Trophoblast cell (in vitro differentiated cells and primary cell): ENCODE measurements around the gene MED26.

ENCODE experiments used
- DNase-seq, 2 donors: peaks; one replicate each; pipeline ENCODE4 v3.0.0-alpha.2; 2016
- H2AFZ ChIP-seq: 2 replicates; pipeline ENCODE4 v1.6.1; 2013; ENCODE audit warnings: low read length, moderate library complexity, mild to moderate bottlenecking; ENCODE audit not compliant: insufficient read depth, poor library complexity
- H2AK5ac ChIP-seq: 2 replicates; pipeline ENCODE4 v1.6.1; 2013; ENCODE audit warnings: mild to moderate bottlenecking, low read length
- H2BK120ac ChIP-seq: 2 replicates; pipeline ENCODE4 v1.6.1; 2013; ENCODE audit warnings: low read length, mild to moderate bottlenecking, moderate library complexity; ENCODE audit not compliant: insufficient read depth, poor library complexity
- H2BK12ac ChIP-seq: 2 replicates; pipeline ENCODE4 v1.6.1; 2013; ENCODE audit warnings: mild to moderate bottlenecking, low read length, moderate library complexity
- H2BK5ac ChIP-seq: 2 replicates; pipeline ENCODE4 v1.6.1; 2013; ENCODE audit warnings: low read length, low read depth, moderate library complexity, mild to moderate bottlenecking; ENCODE audit not compliant: poor library complexity
- H3K14ac ChIP-seq: 2 replicates; pipeline ENCODE4 v1.6.1; 2013; ENCODE audit warnings: mild to moderate bottlenecking, low read length
- H3K18ac ChIP-seq: 2 replicates; pipeline ENCODE4 v1.6.1; 2013; ENCODE audit warnings: mild to moderate bottlenecking, low read length
- H3K23ac ChIP-seq: 2 replicates; pipeline ENCODE4 v1.6.1; 2013; ENCODE audit warnings: low read length
- H3K27ac ChIP-seq: 2 replicates; pipeline ENCODE4 v1.5.1; 2013; ENCODE audit warnings: low read depth, mild to moderate bottlenecking, inconsistent platforms, low read length, moderate library complexity
- H3K27me3 ChIP-seq: 2 replicates; pipeline ENCODE4 v1.6.1; 2013; ENCODE audit warnings: inconsistent platforms, mild to moderate bottlenecking, low read length, moderate library complexity; ENCODE audit not compliant: insufficient read depth
- H3K36me3 ChIP-seq, 2 experiments: 1 replicate in 1 of 2; 2 replicates in 1 of 2; pipeline ENCODE4 v1.6.1; 2013; ENCODE audit warnings: low read length in 2 of 2, mild to moderate bottlenecking in 2 of 2, moderate library complexity in 1 of 2; ENCODE audit not compliant: insufficient read depth in 2 of 2, control insufficient read depth in 1 of 2
- H3K4ac ChIP-seq: 2 replicates; pipeline ENCODE4 v1.6.1; 2013; ENCODE audit warnings: low read depth, mild to moderate bottlenecking, low read length, moderate library complexity
- H3K4me1 ChIP-seq, 2 experiments: 1 replicate in 1 of 2; 2 replicates in 1 of 2; pipeline ENCODE4 v1.6.1; 2013; ENCODE audit warnings: low read length in 2 of 2, mild to moderate bottlenecking in 2 of 2, moderate library complexity in 1 of 2; ENCODE audit not compliant: insufficient read depth in 2 of 2, control insufficient read depth in 1 of 2
- H3K4me2 ChIP-seq: 2 replicates; pipeline ENCODE4 v1.6.1; 2013; ENCODE audit warnings: inconsistent platforms, mild to moderate bottlenecking, low read length, moderate library complexity
- H3K4me3 ChIP-seq: 2 replicates; pipeline ENCODE4 v1.5.1; 2013; ENCODE audit warnings: mild to moderate bottlenecking, low read depth, low read length, inconsistent platforms
- H3K79me1 ChIP-seq: one replicate; pipeline ENCODE4 v1.6.1; 2013; ENCODE audit warnings: low read length
- H3K79me2 ChIP-seq: 2 replicates; pipeline ENCODE4 v1.6.1; 2013; ENCODE audit warnings: low read length, mild to moderate bottlenecking; ENCODE audit not compliant: control insufficient read depth, insufficient read depth, poor library complexity
- H3K9ac ChIP-seq: 2 replicates; pipeline ENCODE4 v1.6.1; 2013; ENCODE audit warnings: mild to moderate bottlenecking, low read length
- H3K9me3 ChIP-seq: 2 replicates; pipeline ENCODE4 v1.6.1; 2013; ENCODE audit warnings: low read depth, mild to moderate bottlenecking, control low read depth, inconsistent platforms, low read length; ENCODE audit not compliant: insufficient read depth
- H4K12ac ChIP-seq: 2 replicates; pipeline ENCODE4 v1.6.1; 2013; ENCODE audit warnings: low read depth, mild to moderate bottlenecking, low read length, moderate library complexity
- H4K8ac ChIP-seq: 2 replicates; pipeline ENCODE4 v1.6.1; 2013; ENCODE audit warnings: low read depth, mild to moderate bottlenecking, low read length, moderate library complexity
- H4K91ac ChIP-seq: one replicate; pipeline ENCODE4 v1.6.1; 2013; ENCODE audit warnings: low read depth, mild to moderate bottlenecking, low read length, moderate library complexity
- WGBS: extraction: QIAGEN DNeasy Blood & Tissue Kit; methylation state at CpG from one replicate; pipeline ENCODE4 v1.1.7; 2013; ENCODE audit warnings: missing lambda C conversion rate; ENCODE audit not compliant: insufficient read length, insufficient coverage; ENCODE audit errors: extremely low coverage; 5-methylcytosine and 5-hydroxymethylcytosine counted together

MED26 gene

DNA sequence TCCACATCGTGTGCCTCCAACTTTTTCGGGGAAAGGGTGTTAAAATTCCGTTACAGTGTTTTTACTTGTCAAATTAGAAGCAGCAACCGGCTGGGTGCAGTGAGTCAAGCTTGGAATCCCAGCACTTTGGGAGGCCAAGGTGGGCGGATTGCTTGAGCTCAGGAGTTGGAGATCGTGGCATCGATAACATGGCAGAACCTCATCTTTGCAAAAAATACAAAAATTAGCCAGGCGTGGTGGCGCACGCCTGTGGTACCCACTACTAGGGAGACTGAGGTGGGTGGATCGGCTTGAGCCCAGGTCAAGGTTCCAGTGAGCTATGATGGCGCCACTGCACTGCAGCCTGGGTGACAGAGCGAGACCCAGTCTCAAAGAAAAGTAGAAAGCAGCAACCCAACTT lies 54.7 kb downstream of the MED26 start:
- peak in 1 of 2 donors; percentile 13 for DNase-seq
- H3K4me2 ChIP-seq: peak overlapping the region; percentile 98
- peaks cover 40 to 46% of the 10 kb centered on the region in 2 experiments for H3K36me3 ChIP-seq
- no peak overlapping the region for H3K23ac ChIP-seq
- no peak overlapping the region for H3K18ac ChIP-seq
- peak overlapping the region; percentile 62 for H3K4ac ChIP-seq
- H2BK5ac ChIP-seq: no peak overlapping the region
- H3K79me1 ChIP-seq: peaks cover 12% of the 10 kb centered on the region
- peaks cover 1% of the 10 kb centered on the region for H3K9me3 ChIP-seq
- H3K14ac ChIP-seq: no peak overlapping the region
- H3K4me1 ChIP-seq: peaks cover 18 to 34% of the 10 kb centered on the region in 2 experiments
- H3K27me3 ChIP-seq: no peaks in the 10 kb centered on the region
- H2BK120ac ChIP-seq: no peak overlapping the region
- no peak overlapping the region for H4K12ac ChIP-seq
- H2BK12ac ChIP-seq: no peak overlapping the region
- no CpG with 5 or more reads among the region's 13 CpGs for WGBS
- H3K79me2 ChIP-seq: peaks cover 17% of the 10 kb centered on the region
- no peak overlapping the region for H4K8ac ChIP-seq
- no peak overlapping the region for H2AFZ ChIP-seq
- H3K27ac ChIP-seq: no peak overlapping the region
- H2AK5ac ChIP-seq: no peak overlapping the region
- peak overlapping the region; percentile 89 for H3K4me3 ChIP-seq
- H3K9ac ChIP-seq: peak overlapping the region; percentile 52
- no peak overlapping the region for H4K91ac ChIP-seq

DNA sequence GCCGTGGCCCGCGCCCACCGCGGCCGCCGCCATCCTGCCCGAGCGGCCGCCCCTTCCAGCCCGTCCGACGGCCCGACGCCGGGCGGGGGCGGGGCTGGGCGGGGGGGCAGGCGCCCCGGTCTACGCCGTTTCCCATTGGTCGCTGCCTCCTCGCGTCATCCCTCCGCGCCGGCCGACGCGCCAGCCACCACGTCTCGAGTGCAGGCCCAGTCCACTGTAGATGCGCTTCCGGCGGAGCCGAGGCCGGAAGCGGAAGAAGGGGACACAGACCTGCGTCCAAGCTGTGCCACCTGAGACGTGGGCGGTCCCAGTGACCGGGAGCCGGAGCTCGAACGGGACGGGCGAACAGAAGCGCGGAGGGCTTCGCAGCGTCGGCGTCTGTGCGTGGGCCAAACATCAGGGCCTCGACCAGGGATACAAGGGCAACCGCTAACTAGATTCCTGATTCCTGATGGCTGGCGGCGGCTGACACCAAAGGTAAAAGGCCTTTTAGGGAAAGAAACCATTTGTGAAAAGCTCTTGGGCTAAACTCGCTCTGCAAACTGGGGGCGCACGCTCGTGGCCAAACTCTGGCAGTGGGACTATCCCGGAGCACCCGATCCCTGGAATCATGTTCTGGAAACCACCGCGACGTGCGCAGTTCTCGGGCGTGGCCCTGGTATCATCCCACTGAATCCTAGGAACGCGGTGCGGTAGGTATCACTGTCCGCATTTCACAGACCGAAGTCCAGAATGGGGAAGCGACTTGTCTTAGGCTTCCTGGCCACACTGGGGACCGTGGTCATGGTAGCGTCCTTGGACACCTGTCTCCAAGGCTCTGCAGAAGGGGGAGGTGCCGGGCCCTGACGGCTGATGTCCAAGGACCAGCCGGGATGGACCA lies 55.4 kb downstream of the MED26 start, which contains the start of gene SLC35E1:
SLC35E1 (minus strand) TSS at position 84 of the 880 bp plus-strand sequence; CDS start at position 33, 51 bp downstream.
- H2AK5ac ChIP-seq: peak within 1 kb of the TSS; percentile 60
- no peak within 1 kb of the TSS for H3K23ac ChIP-seq
- peaks cover 1% of the 10 kb centered on the region for H3K9me3 ChIP-seq
- DNase-seq: peak; percentile 98 to 99
- H3K4me3 ChIP-seq: peak within 1 kb of the TSS; percentile 100
- H4K12ac ChIP-seq: peak within 1 kb of the TSS; percentile 68
- no CpG with 5 or more reads among the region's 83 CpGs for WGBS
- H3K14ac ChIP-seq: peak within 1 kb of the TSS; percentile 65
- peaks cover 18 to 34% of the 10 kb centered on the region in 2 experiments for H3K4me1 ChIP-seq
- H4K91ac ChIP-seq: peak within 1 kb of the TSS; percentile 71
- peak within 1 kb of the TSS; percentile 73 for H2BK120ac ChIP-seq
- peaks cover 12% of the 10 kb centered on the region for H3K79me1 ChIP-seq
- H3K27me3 ChIP-seq: no peaks in the 10 kb centered on the region
- peak within 1 kb of the TSS; percentile 99 for H3K9ac ChIP-seq
- H3K36me3 ChIP-seq: peaks cover 40 to 45% of the 10 kb centered on the region in 2 experiments
- H3K79me2 ChIP-seq: peaks cover 17% of the 10 kb centered on the region
- H4K8ac ChIP-seq: peak within 1 kb of the TSS; percentile 55
- H3K27ac ChIP-seq: peak within 1 kb of the TSS; percentile 52
- H3K4me2 ChIP-seq: peak within 1 kb of the TSS; percentile 98
- peak within 1 kb of the TSS; percentile 25 for H2BK12ac ChIP-seq
- H2BK5ac ChIP-seq: peak within 1 kb of the TSS; percentile 32
- peak within 1 kb of the TSS; percentile 72 for H2AFZ ChIP-seq
- H3K18ac ChIP-seq: peak within 1 kb of the TSS; percentile 89
- H3K4ac ChIP-seq: peak within 1 kb of the TSS; percentile 62

DNA sequence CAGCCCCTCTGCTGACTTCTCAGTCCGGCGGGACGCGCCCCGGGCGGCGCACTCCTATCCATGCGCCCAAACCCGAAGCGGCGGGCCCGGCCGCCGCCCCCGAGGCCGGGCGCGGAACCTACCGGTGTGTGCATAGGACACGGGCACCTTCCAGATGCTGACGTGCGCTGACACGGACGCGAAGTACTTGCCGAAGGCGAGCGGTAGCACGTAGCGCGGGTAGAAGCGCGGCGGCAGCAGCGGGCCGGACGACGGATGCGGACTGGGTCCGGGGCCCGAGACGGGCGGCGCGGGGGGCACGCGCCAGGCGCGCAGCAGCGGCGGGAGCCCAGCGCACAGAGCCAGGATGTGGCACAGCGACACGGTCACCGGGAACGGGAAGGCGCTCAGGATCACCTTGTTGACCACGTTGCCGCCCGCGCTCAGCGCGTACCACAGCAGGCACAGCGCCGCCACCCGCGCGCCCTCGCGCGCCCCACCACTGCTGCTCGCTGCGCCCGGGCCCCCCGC lies 56.1 kb downstream of the MED26 start:
- DNase-seq: peak in 1 of 2 donors; percentile 44
- peak overlapping the region; percentile 65 for H3K14ac ChIP-seq
- H4K12ac ChIP-seq: peak overlapping the region; percentile 31
- H3K9me3 ChIP-seq: peaks cover 1% of the 10 kb centered on the region
- WGBS: no CpG with 5 or more reads among the region's 75 CpGs
- H3K4ac ChIP-seq: peak overlapping the region; percentile 48
- peaks cover 17% of the 10 kb centered on the region for H3K79me2 ChIP-seq
- peak overlapping the region; percentile 89 for H3K4me2 ChIP-seq
- H3K18ac ChIP-seq: peak overlapping the region; percentile 89
- peak overlapping the region; percentile 60 for H2AK5ac ChIP-seq
- H3K36me3 ChIP-seq: peaks cover 39 to 43% of the 10 kb centered on the region in 2 experiments
- peak overlapping the region; percentile 25 for H2BK12ac ChIP-seq
- peaks cover 18 to 34% of the 10 kb centered on the region in 2 experiments for H3K4me1 ChIP-seq
- peak overlapping the region; percentile 100 for H3K4me3 ChIP-seq
- peak overlapping the region; percentile 56 for H4K91ac ChIP-seq
- H2AFZ ChIP-seq: peak overlapping the region; percentile 13
- H3K27me3 ChIP-seq: no peaks in the 10 kb centered on the region
- H4K8ac ChIP-seq: peak overlapping the region; percentile 49
- peak overlapping the region; percentile 73 for H2BK120ac ChIP-seq
- peak overlapping the region; percentile 13 for H3K27ac ChIP-seq
- peaks cover 12% of the 10 kb centered on the region for H3K79me1 ChIP-seq
- peak overlapping the region; percentile 99 for H3K9ac ChIP-seq
- H3K23ac ChIP-seq: no peak overlapping the region
- H2BK5ac ChIP-seq: peak overlapping the region; percentile 4

DNA sequence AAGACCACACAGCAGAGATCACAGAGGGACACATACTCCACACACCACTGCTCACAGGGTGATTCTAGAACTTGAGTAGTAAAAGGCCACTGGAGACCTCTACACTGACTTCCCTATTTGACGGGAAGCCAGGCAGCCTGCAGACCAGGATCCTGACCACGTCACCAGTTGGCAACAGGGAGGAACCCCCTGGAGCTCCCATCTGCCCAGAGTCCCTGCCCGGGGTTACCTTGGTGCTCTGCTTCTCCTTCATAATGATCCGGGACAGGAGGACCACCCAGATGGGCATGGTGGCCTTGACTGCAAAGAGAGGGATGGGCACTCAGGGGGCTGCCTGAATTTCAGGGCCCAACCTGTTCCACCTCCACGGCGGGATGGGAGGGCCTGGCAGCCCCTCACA lies 56.7 kb downstream of the MED26 start:
- no peak overlapping the region for H3K27ac ChIP-seq
- H3K14ac ChIP-seq: peak overlapping the region; percentile 65
- H3K79me1 ChIP-seq: peaks cover 12% of the 10 kb centered on the region
- peak overlapping the region; percentile 56 for H4K91ac ChIP-seq
- H3K4me2 ChIP-seq: peak overlapping the region; percentile 89
- peak overlapping the region; percentile 60 for H2AK5ac ChIP-seq
- WGBS: no CpG with 5 or more reads among the region's 6 CpGs
- peaks cover 18 to 34% of the 10 kb centered on the region in 2 experiments for H3K4me1 ChIP-seq
- H2AFZ ChIP-seq: peak overlapping the region; percentile 13
- H3K79me2 ChIP-seq: peaks cover 17% of the 10 kb centered on the region
- no peak overlapping the region for H3K18ac ChIP-seq
- peak in 1 of 2 donors; percentile 19 for DNase-seq
- H2BK120ac ChIP-seq: peak overlapping the region; percentile 73
- H2BK5ac ChIP-seq: peak overlapping the region; percentile 4
- peak overlapping the region; percentile 49 for H4K8ac ChIP-seq
- peak overlapping the region; percentile 99 for H3K9ac ChIP-seq
- peak overlapping the region; percentile 28 for H4K12ac ChIP-seq
- peaks cover 37 to 42% of the 10 kb centered on the region in 2 experiments for H3K36me3 ChIP-seq
- peaks cover 1% of the 10 kb centered on the region for H3K9me3 ChIP-seq
- H3K4ac ChIP-seq: peak overlapping the region; percentile 48
- H3K4me3 ChIP-seq: peak overlapping the region; percentile 100
- no peak overlapping the region for H3K23ac ChIP-seq
- H3K27me3 ChIP-seq: no peaks in the 10 kb centered on the region
- no peak overlapping the region for H2BK12ac ChIP-seq
